PC-3 (cell line): Measurements from ENCODE around the gene PRKAR1B. TPM values are rescaled to one million over a fixed set of nuclear protein-coding genes. Genes with fewer than 3 reads are reported as not detected.
"Not testable (repeated sequence)": the region's sequence is repeated elsewhere in the genome, so short reads cannot be mapped to it uniquely, and the experiment has no call there.

ENCODE experiments used
- ATAC-seq: fragments of 200-7000 bp; cut with Tn5 transposase; 2 replicates; pipeline ENCODE4 v1.9.1; 2020; ENCODE audit warnings: mild to moderate bottlenecking, moderate library complexity
- BruUV-seq: library from RNA; stranded (reverse); fragments of 400-500 nt; replicated peaks from 2 replicates; lab custom pipeline; 2021; lab: Mats Ljungman, UMichigan
- CTCF ChIA-PET: fragments of 300-600 bp; sonication (Branson Sonifier 250); formaldehyde crosslinking; loops from one replicate; lab custom pipeline; 2022; ENCODE audit warnings: antibody characterized with exemption; lab: Charles Lee
- POLR2A ChIA-PET: fragments of 300-600 bp; sonication (Branson Sonifier 250); formaldehyde crosslinking; loops from one replicate; lab custom pipeline; 2022; ENCODE audit warnings: antibody characterized with exemption; ENCODE audit not compliant: unreplicated experiment; lab: Charles Lee
- DNase-seq: peaks from one replicate; pipeline ENCODE4 v3.0.0-alpha.2; 2015
- H2AFZ ChIP-seq: fragments of 300-600 bp; sonication (generic); 2 replicates; pipeline ENCODE4 v1.6.0; 2016; ENCODE audit warnings: antibody characterized with exemption, low read length
- H3F3A ChIP-seq: fragments of 300-600 bp; sonication (generic); one replicate; pipeline ENCODE4 v1.6.0; 2017; ENCODE audit warnings: antibody characterized with exemption, low read length, control low read depth, mild to moderate bottlenecking; ENCODE audit not compliant: unreplicated experiment
- H3K27ac ChIP-seq: fragments of 300-600 bp; sonication (generic); 2 replicates; pipeline ENCODE4 v1.5.1; 2016; ENCODE audit warnings: mild to moderate bottlenecking, low read length
- H3K27me3 ChIP-seq: fragments of 300-600 bp; sonication (generic); 2 replicates; pipeline ENCODE4 v1.6.1; 2016; ENCODE audit warnings: low read length, mixed read lengths
- H3K36me3 ChIP-seq: fragments of 300-600 bp; sonication (generic); 2 replicates; pipeline ENCODE4 v1.6.1; 2016; ENCODE audit warnings: low read depth, mixed run types, low read length, mixed read lengths
- H3K4me1 ChIP-seq: fragments of 300-600 bp; sonication (generic); 2 replicates; pipeline ENCODE4 v1.5.1; 2016; ENCODE audit warnings: low read length; ENCODE audit not compliant: insufficient read depth
- H3K4me2 ChIP-seq: fragments of 300-600 bp; sonication (generic); 2 replicates; pipeline ENCODE4 v1.6.0; 2016; ENCODE audit warnings: low read length
- H3K4me3 ChIP-seq: fragments of 300-600 bp; sonication (generic); 2 replicates; pipeline ENCODE4 v1.5.1; 2016; ENCODE audit warnings: mild to moderate bottlenecking, low read length, mixed read lengths
- H3K79me2 ChIP-seq: fragments of 300-600 bp; sonication (generic); 2 replicates; pipeline ENCODE4 v1.6.1; 2017; ENCODE audit warnings: low read length, mixed read lengths
- H3K9ac ChIP-seq: fragments of 300-600 bp; sonication (generic); 2 replicates; pipeline ENCODE4 v1.6.0; 2016; ENCODE audit warnings: mild to moderate bottlenecking, low read length
- H3K9me2 ChIP-seq: fragments of 300-600 bp; sonication (generic); replicated peaks from 2 replicates; pipeline ENCODE4 v1.6.1; 2016; ENCODE audit warnings: mixed run types, low read length, mixed read lengths
- H3K9me3 ChIP-seq: fragments of 300-600 bp; sonication (generic); 2 replicates; pipeline ENCODE4 v1.6.1; 2016; ENCODE audit warnings: low read length, mixed read lengths
- H4K20me1 ChIP-seq: fragments of 300-600 bp; sonication (generic); 2 replicates; pipeline ENCODE4 v1.6.1; 2016; ENCODE audit warnings: low read length, mixed read lengths
- CTCF ChIP-seq: fragments of 300-600 bp; sonication (generic); conservative IDR thresholded peaks from 2 replicates; pipeline ENCODE4 v1.5.1; 2017; ENCODE audit warnings: antibody characterized with exemption, low read depth, mild to moderate bottlenecking, low read length
- EZH2 ChIP-seq: fragments of 300-600 bp; sonication (generic); IDR thresholded peaks from one replicate; pipeline ENCODE4 v1.6.1; 2017; ENCODE audit warnings: antibody characterized with exemption, mild to moderate bottlenecking, low read length; ENCODE audit not compliant: unreplicated experiment
- EZH2phosphoT487 ChIP-seq: fragments of 300-600 bp; sonication (generic); IDR thresholded peaks from 2 replicates; pipeline ENCODE4 v1.6.1; 2018; ENCODE audit warnings: mild to moderate bottlenecking, antibody characterized with exemption, low read length, borderline replicate concordance
- intact Hi-C: fragments of 100-400 bp; cut with micrococcal nuclease; formaldehyde crosslinking; loops from 2 replicates; pipeline ENCODE4 v1.9.0; 2023
- total RNA-seq: library from RNA; depleted of rRNA; stranded (reverse); fragments of >200 nt; gene quantifications from 2 replicates; pipeline ENCODE4 v1.2.3, GENCODE V29; 2014

The PRKAR1B gene
- total RNA-seq, 1 experiment from 2014 or later, result 15.6 TPM

DNA sequence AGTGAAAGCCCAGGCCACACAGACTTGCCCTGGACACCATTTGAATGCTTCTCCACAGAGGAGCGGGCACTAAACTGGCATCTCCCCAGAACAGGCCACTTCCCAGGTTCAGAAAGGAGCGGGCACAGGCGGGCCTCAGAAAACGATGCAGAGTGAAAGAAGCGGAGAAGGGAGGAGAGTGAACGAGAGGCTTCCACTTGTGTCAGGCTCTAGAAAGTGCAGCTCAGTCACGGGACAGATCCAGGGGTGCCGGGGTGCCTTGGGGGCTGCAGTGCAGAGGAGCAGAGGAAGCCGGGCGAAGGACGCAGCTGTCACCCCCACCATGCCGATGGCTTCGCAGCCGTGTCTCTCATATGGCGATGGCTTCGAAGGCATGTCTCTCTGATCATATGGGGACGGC is 26.1 kb upstream of the PRKAR1B start:
- POLR2A ChIA-PET, result no interaction called here
- CTCF ChIA-PET, result no interaction called here
- 0 out of 2 replicates have a peak, but pooled peaks cover 6% of the 10 kb centered on the region for H3K79me2 ChIP-seq
- H3F3A ChIP-seq, result no peaks in the 10 kb centered on the region
- DNase-seq (no peak), ATAC-seq (no peak)
- H3K27ac ChIP-seq, result no peak overlapping the region
- no peak overlapping the region for H2AFZ ChIP-seq
- no peak for TF ChIP-seq CTCF
- no peak for TF ChIP-seq EZH2phosphoT487
- TF ChIP-seq EZH2, result no peak
- BruUV-seq, result no TSS peak
- no peaks in the 10 kb centered on the region for H3K4me1 ChIP-seq
- no peak overlapping the region for H3K9ac ChIP-seq
- H3K9me3 ChIP-seq, result no peaks in the 10 kb centered on the region
- no peaks in the 10 kb centered on the region for H4K20me1 ChIP-seq
- no peak overlapping the region for H3K4me2 ChIP-seq
- peaks cover 30% of the 10 kb centered on the region for H3K36me3 ChIP-seq
- H3K4me3 ChIP-seq, result no peak overlapping the region
- intact Hi-C loops, result no loop called here
- H3K27me3 ChIP-seq, result no peaks in the 10 kb centered on the region
- no peaks in the 10 kb centered on the region for H3K9me2 ChIP-seq

- DNase-seq, H3K27me3 ChIP-seq, POLR2A ChIA-PET, H3K9me2 ChIP-seq, CTCF ChIA-PET, H3K79me2 ChIP-seq, H3K4me2 ChIP-seq, BruUV-seq, H3K4me3 ChIP-seq, ATAC-seq, H2AFZ ChIP-seq, H3K27ac ChIP-seq, H3K9ac ChIP-seq, H4K20me1 ChIP-seq, H3K9me3 ChIP-seq, H3F3A ChIP-seq, H3K4me1 ChIP-seq, intact Hi-C loops: not testable (repeated sequence)
- H3K36me3 ChIP-seq, result peaks cover 21% of the 10 kb centered on the region
Observed at GRCh38 chr7:752256-752655, 25.2 kb upstream of the PRKAR1B start.

DNA sequence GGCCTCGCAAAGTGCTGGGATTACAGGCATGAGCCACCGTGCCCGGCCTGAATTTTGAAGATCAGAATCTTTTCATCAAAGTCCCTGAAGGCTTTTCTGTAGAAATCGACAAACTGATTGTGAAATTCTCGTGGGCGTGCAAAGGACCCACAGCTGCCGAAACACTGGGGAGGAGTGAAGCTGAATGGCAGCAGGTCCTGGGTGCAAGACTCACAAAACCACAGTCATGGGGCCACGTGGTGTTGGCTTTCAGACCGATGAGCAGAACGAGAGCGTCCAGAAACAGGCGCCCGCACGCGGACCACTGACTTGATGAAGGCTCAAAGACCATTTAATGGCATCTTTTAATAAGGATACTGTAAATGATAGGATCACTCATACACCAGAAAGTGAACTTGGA is 24.7 kb upstream of the PRKAR1B start:
- H3K4me2 ChIP-seq, result no peak overlapping the region
- peaks cover 19% of the 10 kb centered on the region for H3K36me3 ChIP-seq
- no peaks in the 10 kb centered on the region for H4K20me1 ChIP-seq
- no peaks in the 10 kb centered on the region for H3K4me1 ChIP-seq
- DNase-seq (no peak), ATAC-seq (no peak)
- CTCF ChIA-PET, result no interaction called here
- TF ChIP-seq EZH2, result no peak
- no peak for TF ChIP-seq CTCF
- no peak for TF ChIP-seq EZH2phosphoT487
- no peaks in the 10 kb centered on the region for H3K9me2 ChIP-seq
- intact Hi-C loops, result no loop called here
- H3F3A ChIP-seq, result no peaks in the 10 kb centered on the region
- H3K4me3 ChIP-seq, result no peak overlapping the region
- H2AFZ ChIP-seq, result no peak overlapping the region
- POLR2A ChIA-PET, result no interaction called here
- no peak overlapping the region for H3K9ac ChIP-seq
- H3K27me3 ChIP-seq, result no peaks in the 10 kb centered on the region
- no peak overlapping the region for H3K27ac ChIP-seq
- peaks cover 11% of the 10 kb centered on the region; the same call in 1 of the 2 replicates for H3K79me2 ChIP-seq
- no peaks in the 10 kb centered on the region for H3K9me3 ChIP-seq
- BruUV-seq, result no TSS peak
